Measurements from ENCODE around the gene MYO1C.

The MYO1C gene

DNA sequence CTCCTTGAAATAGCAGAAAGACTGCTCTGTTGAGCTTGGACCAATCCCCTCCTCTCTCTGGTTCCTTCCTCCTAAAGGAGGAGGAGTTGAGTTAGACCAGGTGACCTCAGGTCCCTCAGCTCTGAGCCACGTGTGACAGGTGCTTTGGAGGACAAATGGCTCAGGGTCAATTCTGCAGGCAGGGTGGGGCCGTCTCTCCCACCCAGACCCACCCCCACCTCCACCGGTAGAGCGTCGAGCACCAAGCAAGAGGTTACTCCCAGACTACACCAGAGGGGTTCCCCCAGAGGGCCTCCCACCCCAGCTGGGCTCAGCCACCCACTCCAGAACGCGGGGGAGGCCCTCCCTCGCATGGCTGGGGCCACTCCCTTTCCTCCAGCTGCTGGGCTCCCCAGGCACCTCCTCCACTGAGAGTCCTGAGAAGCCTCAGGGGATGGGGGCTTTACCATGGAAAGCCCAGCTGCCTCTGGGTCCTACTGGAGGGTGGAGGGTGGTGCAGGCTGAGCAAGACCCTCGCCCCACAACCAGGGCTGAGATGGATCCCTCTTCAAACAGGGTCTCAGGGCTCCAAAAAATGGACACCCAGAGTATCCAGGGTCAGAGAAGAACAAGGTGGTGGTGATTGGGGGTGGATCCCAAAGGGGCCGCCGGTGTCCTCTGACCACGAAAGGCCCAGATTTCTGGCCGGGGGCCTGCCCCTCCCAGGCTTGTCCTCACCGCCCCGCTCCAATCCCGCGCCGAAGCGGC, 7.6 kb downstream of the MYO1C start:
- DNase-seq (ENCODE audit: low read depth), result no peak

DNA sequence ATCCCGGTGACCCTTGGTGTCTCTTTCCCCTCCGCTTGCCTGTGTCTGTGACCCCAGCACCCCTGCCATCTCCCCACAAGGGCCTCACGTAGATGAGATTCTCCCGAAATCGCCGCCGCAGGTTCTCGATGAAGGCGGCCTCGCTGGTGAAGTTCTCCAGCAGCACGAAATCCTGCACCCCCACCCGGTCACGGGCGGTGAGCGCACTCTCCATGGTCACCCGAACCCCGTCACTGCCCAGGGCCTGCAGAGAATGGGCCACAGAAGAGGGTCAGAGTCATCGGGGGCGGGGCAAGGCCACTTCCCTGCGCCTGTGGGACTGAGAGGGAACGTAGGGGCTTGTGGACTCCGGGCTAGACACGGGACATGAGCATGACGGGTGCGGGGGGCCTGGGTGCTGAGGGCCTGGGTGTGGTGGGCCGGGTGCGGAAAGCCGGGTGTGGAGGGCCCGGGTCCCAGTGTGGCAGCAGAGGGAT, 8.4 kb downstream of the MYO1C start:
- no peak for DNase-seq (ENCODE audit: low read depth)

GRCh38 chr17:1482680-1483079, 9.8 kb downstream of the MYO1C start:
- no peak for DNase-seq (ENCODE audit: low read depth)

- DNase-seq (ENCODE audit: low read depth), result no peak
Observed at GRCh38 chr17:1481736-1482135, 10.8 kb downstream of the MYO1C start.

DNA sequence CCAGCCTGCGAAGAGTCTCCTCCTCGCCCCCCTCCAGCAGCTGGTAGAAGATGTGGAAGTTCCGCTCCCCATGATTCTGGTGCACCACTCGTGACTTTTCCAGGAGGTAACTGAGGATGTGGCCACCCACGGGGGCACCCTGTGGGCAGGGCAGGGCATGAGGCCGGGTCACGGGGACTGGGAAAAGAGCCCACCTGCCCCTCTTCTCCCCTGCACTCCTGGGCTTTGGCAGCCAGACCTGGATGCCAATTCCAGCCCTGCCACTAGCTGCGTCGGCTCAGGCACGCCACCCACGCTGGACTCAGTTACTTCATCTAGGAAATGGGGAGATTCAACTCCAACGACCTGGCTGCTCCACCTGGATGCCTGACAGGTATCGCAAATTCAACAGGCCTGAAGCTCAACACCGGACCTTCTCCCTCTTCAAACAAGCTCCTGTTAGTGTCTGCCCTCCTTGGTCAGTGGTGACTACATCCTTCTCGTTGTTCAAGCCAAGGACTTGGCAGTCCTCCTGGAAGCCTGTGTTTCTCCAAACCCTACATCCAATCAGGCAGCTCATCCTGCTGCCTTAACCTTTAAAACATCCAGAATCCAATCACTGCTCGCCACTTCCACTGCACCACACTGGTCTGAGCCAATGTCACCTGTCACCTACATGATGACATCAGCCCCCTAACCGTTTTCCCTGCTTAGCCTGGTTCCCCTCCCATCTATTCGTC, 11.6 kb downstream of the MYO1C start:
- DNase-seq (ENCODE audit: low read depth), result peak; percentile 50

GRCh38 chr17:1478418-1478817, 14.1 kb downstream of the MYO1C start:
- DNase-seq (ENCODE audit: low read depth), result no peak

DNA sequence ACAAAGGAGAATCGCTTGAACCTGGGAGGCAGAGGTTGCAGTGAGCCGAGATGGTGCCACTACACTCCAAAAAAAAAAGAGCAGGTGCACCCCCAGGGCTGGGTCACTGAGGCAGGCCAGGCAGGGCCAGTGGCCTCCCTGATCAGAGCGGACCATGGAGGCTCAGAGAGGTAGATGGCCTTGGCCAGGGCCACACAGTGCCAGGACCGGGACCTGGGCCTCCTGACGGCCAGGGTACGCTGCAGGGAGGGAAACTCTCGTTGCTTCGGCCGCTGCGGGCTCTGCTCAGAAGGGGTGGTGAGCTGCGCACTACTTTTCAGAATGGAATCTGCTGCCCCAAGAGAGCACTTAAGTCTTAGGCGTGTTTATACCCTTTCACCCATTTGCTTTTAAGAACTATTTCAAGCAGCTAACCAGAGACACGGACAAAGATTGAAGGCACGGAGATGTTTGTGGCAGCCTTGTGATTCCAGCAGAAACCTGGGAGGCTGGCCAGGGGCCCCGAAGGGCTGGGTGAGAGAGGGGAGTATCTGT, 17.1 kb downstream of the MYO1C start:
- no peak for DNase-seq (ENCODE audit: low read depth)

GRCh38 chr17:1474402-1475189, 17.9 kb downstream of the MYO1C start:
- no peak for DNase-seq (ENCODE audit: low read depth)

DNA sequence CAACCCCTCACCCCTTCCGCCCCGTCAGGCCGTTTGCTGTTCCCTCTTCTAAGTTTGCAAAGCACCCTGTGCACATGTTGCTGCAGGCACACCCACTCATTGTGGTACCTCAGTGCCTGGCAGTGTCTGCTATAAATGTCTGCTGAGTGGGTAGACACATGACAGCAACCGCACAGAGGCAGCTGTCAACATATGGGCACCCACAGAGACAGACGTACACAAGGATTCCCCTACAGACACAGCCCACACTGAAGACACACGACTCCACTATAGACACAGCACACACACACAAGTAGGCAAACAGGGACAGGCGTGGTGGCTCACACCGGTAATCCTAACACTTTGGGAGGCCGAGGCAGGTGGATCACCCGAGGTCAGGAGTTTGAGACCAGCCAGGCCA, 18.6 kb downstream of the MYO1C start:
- DNase-seq (ENCODE audit: low read depth), result no peak

- DNase-seq (ENCODE audit: low read depth), result no peak
Observed at GRCh38 chr17:1473170-1473569, 19.3 kb downstream of the MYO1C start.

DNA sequence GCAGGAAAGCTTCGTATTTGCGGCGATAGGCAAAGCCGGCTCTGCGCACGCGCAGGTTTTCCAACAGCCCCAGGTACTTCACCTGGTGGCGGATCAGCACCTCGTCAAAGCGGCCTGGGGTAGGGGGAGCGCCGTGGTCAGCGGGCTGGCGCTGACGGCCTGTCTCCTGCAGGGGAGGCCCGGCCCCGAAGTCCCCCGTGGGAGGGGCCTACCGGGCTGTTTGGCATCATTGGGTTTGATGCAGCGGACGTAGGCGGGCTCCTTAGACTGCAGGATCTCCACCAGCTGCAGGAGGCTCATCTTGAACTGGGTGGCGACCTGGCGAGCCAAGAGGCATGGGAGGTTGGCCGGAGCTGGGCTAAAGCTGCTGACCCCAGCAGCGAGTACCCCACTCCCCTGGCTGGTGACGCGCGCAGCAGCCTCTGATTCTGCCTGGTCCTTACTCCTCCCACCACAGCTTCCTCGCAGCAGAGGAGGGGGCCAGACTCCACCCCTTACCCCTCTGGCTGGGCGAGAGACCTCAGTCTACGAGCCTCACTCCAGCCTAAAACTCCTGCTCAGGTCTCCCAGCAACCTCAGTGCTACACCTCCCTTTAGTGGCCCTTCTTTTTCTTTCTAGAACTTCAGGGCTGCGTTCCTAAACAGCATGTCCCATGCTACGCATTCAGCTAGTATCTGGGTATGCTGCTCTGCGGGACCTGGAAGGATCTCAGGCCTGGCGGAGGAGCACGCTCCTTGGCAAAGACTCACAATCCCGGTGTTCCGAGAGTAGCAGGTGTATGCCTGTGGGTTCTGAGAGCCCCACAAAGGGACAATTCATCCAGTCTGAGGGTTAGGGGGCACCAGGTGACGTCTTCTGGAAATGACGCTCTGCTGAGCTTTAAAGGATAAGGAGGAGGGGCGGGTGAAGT, 20.3 kb downstream of the MYO1C start:
- DNase-seq (ENCODE audit: low read depth), result no peak

GRCh38 chr17:1471490-1471889, 21.0 kb downstream of the MYO1C start:
- no peak for DNase-seq (ENCODE audit: low read depth)

- DNase-seq (ENCODE audit: low read depth), result no peak
Observed at GRCh38 chr17:1470755-1471462, 21.6 kb downstream of the MYO1C start.

DNA sequence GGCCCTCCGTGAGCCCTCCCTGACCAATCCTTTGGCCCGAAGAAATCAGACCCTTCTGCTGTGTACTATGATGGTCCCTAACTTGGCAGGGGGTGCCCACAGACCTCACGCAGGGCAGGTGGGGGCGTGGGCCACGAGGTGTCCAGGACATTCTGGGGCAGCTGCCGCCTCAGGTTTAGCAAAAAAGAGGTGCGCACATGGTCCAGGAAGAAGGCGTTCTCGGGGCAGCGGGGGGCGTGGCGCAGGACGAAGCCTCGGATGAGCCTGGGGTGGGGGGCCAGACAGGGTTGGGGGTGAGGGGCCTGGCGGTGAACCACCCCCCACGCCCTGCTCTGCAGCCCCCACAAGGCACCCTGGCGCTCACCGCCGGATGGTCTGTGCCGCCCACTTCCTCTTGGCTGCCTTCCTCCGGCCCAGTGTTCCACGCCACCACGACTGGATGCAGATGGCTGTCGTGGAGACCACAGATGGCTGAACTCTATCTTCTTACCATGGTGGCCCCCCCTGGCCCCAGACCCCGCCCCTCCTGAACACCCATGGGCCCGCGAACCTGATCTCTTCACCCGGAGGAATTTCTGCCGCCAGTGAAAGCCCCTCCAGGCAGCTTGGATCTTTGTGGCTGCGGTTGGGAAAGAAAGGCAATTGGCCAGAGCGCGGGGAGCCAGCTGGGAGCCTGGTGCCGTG, 22.3 kb downstream of the MYO1C start:
- no peak for DNase-seq (ENCODE audit: low read depth)

GRCh38 chr17:1469231-1469852, 23.1 kb downstream of the MYO1C start:
- no peak for DNase-seq (ENCODE audit: low read depth)

GRCh38 chr17:1467898-1468492, 24.5 kb downstream of the MYO1C start:
- peak; percentile 44 for DNase-seq (ENCODE audit: low read depth)

DNA sequence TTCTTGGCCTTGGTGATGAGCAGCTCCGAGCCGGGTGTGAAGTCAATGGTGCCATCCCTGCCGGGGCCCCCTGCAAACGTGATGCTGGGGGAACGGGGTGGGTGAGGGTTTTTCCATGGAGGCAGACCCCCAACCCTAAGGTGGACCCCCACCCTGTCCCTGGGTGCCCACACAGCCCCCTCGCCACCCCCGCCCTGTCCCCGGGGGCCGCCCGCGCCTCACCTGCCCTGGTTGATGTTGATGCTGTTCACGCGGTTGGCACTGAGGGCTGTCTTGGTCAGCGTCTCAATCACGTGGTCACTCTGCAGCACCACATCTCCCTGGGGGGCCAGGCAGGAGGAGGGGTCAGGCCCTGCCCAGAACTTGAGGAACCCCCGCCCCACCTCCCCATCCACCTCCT, 25.2 kb downstream of the MYO1C start:
- no peak for DNase-seq (ENCODE audit: low read depth)

DNA sequence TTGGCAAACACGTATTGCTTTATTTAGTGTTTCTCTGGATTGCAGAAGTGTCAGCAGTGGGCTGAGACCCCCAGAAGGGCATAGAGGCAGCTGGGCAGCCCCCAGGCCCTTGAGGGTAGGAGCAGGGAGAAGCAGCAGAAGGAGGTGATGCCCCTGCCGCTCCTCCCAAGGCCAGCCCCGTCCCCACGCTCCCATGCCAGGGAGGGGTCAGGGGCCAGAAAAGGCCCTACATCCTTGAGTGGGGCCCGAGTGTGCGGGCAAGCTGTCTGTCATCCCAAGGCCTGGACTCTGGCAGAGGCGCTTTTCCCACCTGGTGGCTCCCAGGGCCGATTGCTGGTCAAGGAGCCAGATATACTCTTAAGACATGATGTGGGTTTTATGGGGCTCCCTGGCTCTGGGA, 28.3 kb downstream of the MYO1C start:
- DNase-seq (ENCODE audit: low read depth), result no peak
